ENCODE data around the gene SCFD2. TPM values are rescaled to one million over a fixed set of nuclear protein-coding genes. Genes with fewer than 3 reads are reported as not detected.
"Not testable (repeated sequence)": the region's sequence is repeated elsewhere in the genome, so short reads cannot be mapped to it uniquely, and the experiment has no call there.

SCFD2 gene
- total and polyA plus RNA-seq, 9 donors, result 5.1 to 42.1 (median 13.5) TPM

DNA sequence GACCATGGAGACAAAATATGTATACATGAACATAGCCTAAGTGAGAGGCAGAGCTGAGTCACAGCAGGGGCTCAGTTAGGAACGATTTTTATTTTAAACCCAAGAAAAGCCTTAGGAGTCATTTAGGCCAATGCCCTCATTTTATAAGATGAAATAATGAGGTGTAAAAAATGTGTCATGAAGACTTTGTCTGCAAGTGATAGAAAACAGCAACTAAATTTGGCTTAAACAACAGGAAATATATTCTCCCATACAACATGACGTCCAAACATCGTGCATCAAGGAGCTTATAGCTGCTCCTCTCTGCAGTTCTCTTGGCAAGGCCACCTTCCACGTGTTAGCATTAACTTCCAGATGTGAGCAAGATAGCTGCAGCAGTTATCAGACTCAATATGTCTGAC, 16.8 kb downstream of the SCFD2 start:
- H3K36me3 ChIP-seq, result no peaks in the 10 kb centered on the region
- no peak for TF ChIP-seq POLR2A (IDR thresholded peaks at IDR 0.05)
- TF ChIP-seq, protein P1, sequence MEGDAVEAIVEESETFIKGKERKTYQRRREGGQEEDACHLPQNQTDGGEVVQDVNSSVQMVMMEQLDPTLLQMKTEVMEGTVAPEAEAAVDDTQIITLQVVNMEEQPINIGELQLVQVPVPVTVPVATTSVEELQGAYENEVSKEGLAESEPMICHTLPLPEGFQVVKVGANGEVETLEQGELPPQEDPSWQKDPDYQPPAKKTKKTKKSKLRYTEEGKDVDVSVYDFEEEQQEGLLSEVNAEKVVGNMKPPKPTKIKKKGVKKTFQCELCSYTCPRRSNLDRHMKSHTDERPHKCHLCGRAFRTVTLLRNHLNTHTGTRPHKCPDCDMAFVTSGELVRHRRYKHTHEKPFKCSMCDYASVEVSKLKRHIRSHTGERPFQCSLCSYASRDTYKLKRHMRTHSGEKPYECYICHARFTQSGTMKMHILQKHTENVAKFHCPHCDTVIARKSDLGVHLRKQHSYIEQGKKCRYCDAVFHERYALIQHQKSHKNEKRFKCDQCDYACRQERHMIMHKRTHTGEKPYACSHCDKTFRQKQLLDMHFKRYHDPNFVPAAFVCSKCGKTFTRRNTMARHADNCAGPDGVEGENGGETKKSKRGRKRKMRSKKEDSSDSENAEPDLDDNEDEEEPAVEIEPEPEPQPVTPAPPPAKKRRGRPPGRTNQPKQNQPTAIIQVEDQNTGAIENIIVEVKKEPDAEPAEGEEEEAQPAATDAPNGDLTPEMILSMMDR (IDR thresholded peaks at IDR 0.05), result no peak
- no peak for TF ChIP-seq EP300 (IDR thresholded peaks at IDR 0.05)
- no peak for DNase-seq
- WGBS, 3 donors, result 75 to 79% (median 77%) methylated on average over 4 of the region's 4 CpGs
- H3K9me3 ChIP-seq, result no peaks in the 10 kb centered on the region
- no peak overlapping the region for H3K4me3 ChIP-seq
- peaks cover 1% of the 10 kb centered on the region for H3K4me1 ChIP-seq (ENCODE audit: insufficient read depth)
- H3K27me3 ChIP-seq, result no peaks in the 10 kb centered on the region
- intact Hi-C loops (cut with DNase I), result no loop called here
- no peak overlapping the region for H3K27ac ChIP-seq

DNA sequence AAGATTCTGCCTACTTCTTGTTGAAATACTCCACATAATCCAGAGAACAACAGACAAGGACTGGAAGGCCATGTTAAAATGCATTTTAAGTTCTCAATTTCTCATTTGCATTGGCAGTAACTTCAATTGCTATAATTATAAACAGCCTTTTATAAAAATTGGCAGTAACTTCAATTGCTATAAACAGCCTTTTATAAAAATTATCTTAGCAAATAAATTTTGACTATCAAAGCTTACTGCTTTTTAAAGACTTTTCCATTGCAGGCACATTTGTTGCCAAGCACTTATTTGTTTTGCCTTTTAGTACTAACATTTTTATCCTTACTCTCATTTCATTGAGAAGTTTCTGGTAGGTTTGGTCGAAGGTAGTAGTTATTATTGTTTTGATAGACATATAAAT, 17.8 kb downstream of the SCFD2 start:
- intact Hi-C loops (cut with DNase I), result no loop called here
- no peak overlapping the region for H3K4me3 ChIP-seq
- WGBS, 3 donors, result 16 to 30% (median 20%) methylated on average over 1 of the region's 1 CpG

DNA sequence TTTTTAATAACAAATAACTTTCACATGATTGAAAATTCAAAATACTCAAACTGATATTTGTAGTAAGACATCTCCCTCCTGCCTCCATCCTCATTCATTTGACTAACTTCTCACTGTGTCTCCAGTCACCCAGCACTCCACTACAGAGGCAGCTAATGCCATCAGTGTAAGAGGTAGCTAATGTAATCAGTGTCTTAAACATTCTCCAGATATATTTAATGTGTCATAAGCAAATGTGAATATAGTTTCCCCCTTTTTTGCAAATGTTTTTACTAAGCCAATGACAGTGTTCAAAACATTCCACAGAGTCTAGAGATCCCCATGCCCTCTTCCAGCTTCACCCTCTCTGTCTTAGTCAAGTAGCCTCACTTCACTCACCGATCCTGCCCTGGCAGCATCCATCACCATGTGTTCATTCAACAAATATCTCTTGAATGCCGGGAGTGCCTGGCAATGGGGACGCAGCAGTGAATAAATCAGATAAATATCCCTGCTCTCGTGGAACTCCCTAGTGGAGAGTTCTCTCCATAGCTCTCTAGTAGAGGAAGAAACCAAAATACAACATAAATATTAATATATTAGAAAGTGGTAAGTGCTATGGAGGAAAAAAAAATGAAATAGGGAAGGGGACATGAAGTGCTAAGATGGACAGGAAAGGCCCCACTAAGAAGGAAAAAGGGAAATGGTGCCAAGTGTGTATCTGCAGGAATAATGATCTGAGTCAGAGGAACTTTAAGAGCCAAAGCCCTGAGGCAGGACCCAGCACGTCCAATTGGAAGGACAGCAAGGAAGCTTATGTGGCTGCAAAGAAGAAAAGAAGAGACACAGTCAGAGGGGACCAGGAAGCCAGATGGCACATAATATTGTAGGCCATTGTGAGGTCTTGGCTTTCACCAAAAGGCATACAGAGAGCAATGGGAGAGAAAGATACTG, 18.7 kb downstream of the SCFD2 start:
- Histone ChIP-seq H3K36me3 (no peaks in the 10 kb centered on the region), H3K4me1 (ENCODE audit: insufficient read depth) (peaks cover 1% of the 10 kb centered on the region), H3K4me3 (no peak overlapping the region), H3K27me3 (no peaks in the 10 kb centered on the region), H3K27ac (no peak overlapping the region), H3K9me3 (no peaks in the 10 kb centered on the region)
- WGBS, 3 donors, result 55 to 71% (median 65%) methylated on average over 5 of the region's 5 CpGs
- TF ChIP-seq POLR2A (IDR thresholded peaks at IDR 0.05) (no peak), EP300 (IDR thresholded peaks at IDR 0.05) (no peak)
- TF ChIP-seq, protein P1 (IDR thresholded peaks at IDR 0.05), result no peak
- DNase-seq, result no peak
- intact Hi-C loops (cut with DNase I), result no loop called here

More for the DNA sequence above, 17.8 kb downstream of the SCFD2 start:
- Histone ChIP-seq H3K27ac (no peak overlapping the region), H3K27me3 (no peaks in the 10 kb centered on the region), H3K4me1 (ENCODE audit: insufficient read depth) (peaks cover 1% of the 10 kb centered on the region), H3K9me3 (no peaks in the 10 kb centered on the region), H3K36me3 (no peaks in the 10 kb centered on the region)
- DNase-seq, result no peak
- TF ChIP-seq, protein P1 (IDR thresholded peaks at IDR 0.05), result no peak
- no peak for TF ChIP-seq EP300 (IDR thresholded peaks at IDR 0.05)
- no peak for TF ChIP-seq POLR2A (IDR thresholded peaks at IDR 0.05)

DNA sequence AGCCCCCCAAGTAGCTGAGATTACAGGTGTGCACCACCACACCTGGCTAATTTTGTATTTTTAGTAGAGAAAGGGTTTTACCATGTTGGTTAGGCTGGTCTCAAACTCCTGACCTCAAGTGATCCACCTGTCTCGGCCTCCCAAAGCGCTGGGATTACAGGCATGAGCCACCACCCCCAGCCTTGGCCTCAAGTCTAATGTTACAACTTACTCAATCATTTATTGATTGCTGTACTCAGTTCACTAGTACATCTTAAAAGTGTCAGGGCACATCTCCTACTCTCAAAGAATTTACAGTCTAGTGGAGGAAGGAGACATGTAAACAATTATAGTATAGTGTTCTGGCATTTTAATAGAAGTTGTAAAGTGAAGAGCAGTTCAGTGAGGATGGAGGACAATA, 19.5 kb downstream of the SCFD2 start:
- H3K36me3 ChIP-seq; H3K27me3 ChIP-seq; DNase-seq; H3K27ac ChIP-seq; H3K9me3 ChIP-seq; intact Hi-C loops (cut with DNase I); H3K4me1 ChIP-seq (ENCODE audit: insufficient read depth); H3K4me3 ChIP-seq: not testable (repeated sequence)
- 94 to 98% (median 96%) methylated on average over 2 of the region's 2 CpGs for WGBS, 3 donors

DNA sequence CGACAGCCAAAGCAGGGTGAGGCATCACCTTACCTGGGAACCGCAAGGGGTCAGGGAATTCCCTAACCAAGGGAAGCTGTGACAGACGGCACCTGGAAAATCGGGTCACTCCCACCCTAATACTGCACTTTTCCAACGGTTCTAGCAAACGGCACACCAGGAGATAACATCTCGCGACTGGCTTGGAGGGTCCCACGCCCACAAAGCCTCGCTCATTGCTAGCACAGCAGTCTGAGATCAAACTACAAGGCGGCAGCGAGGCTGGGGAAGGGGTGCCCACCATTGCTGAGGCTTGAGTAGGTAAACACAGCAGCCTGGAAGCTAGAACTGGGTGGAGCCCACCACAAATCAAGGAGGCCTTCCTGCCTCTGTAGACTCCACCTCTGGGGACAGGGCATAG, 25.7 kb downstream of the SCFD2 start:
- intact Hi-C loops (cut with DNase I); H3K36me3 ChIP-seq; DNase-seq; H3K4me3 ChIP-seq; H3K9me3 ChIP-seq; H3K4me1 ChIP-seq (ENCODE audit: insufficient read depth); H3K27ac ChIP-seq; H3K27me3 ChIP-seq: not testable (repeated sequence)
- WGBS, 3 donors, result 91 to 92% (median 92%) methylated on average over 12 of the region's 12 CpGs

DNA sequence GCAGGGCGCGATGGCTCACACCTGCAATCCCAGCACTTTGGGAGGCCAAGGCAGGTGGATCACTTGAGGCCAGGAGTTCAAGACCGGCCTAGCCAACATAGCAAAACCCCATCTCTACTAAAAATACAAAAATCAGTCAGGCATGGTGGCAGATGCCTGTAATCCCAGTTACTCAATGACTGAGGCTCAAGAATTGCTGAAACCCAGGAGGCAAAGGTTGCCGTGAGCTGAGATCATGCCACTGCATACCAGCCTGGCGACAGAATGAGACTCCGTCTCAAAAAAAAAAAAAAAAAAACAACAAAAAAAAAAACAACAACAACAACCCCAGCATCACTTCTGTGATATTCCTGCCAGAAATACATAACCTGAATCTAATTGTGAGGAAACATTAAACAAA, 30.9 kb downstream of the SCFD2 start:
- WGBS, 3 donors, result 94 to 96% (median 94%) methylated on average over 6 of the region's 6 CpGs
- H3K9me3 ChIP-seq; H3K27ac ChIP-seq; H3K4me1 ChIP-seq (ENCODE audit: insufficient read depth); DNase-seq; intact Hi-C loops (cut with DNase I); H3K4me3 ChIP-seq; H3K36me3 ChIP-seq; H3K27me3 ChIP-seq: not testable (repeated sequence)

Measured in ovary (tissue), 9 donors.